ENCODE measurements around the gene CIBAR2.

Gene CIBAR2

GRCh38 chr16:85079785-85080570 is 32.3 kb downstream of the CIBAR2 start:
- DNase-seq = no peak

DNA sequence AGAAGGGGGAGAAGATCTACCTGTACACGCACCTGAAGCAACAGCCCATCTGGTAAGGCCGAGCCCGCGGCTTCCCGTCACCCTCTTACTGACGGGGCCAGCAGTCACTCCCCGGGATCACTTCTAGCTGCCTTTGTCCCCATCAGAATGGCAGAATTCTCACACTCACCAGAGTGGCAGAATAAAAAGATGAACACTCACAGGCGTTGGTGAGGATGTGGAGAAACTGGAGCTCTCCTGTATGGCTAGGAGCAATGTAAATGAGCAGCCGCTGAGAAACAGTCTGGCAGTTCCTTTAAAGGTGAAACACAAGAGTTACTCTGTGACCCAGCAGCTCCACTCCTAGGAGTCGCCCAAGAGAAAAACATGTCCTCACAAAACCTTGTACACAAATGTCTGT is 33.3 kb downstream of the CIBAR2 start:
- DNase-seq = no peak

GRCh38 chr16:85078226-85078625 is 34.0 kb downstream of the CIBAR2 start:
- no peak for DNase-seq

DNA sequence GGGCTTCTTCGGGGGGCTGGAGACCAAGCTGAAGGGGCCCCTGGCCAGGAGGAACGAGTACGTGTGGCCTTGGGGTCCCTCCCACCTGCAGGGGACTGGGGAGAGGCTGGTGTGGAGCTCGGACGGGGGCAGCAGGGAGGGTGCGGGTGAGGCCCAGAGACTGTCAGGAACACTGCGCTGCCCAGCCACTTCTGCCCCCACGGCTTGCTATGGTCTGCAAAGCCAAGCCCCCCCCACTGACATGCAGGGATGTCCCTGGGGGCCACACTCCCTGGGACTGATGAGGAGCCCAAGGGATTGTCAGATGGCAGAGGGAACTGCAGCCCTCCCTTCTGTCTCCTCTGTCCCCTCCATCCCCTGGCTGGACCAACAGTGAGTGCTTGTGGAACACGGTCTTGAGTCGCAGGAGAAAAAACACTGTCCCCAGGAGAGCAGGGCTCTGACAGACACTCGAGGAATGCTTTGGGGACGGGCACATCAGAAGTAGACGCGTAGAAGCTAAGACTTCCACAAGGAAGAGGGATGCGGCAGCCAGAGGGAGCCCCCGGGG is 34.6 kb downstream of the CIBAR2 start:
- no peak for DNase-seq

DNA sequence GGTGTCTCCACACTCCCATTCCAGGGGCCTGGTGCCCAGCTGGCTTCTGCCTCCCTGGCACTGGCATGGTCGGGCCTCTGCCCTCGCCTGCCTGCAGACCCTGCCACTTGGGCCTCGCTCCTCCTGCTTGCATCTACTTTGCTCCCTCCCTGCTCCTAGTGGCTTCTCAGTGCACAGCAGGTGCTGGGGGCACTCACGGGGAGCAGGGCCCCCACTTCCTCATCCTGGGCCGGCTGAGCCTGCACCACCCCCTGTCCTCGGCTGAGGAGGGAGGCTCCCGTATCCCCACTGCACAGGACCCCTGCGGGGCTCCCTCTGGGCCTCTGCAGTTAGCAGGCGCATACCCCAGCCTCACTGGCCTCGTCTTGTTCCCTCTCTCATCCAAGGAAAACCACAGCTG is 35.2 kb downstream of the CIBAR2 start:
- DNase-seq = no peak

GRCh38 chr16:85075236-85075924 is 36.9 kb downstream of the CIBAR2 start:
- DNase-seq = no peak

GRCh38 chr16:85074225-85074914 is 37.9 kb downstream of the CIBAR2 start:
- DNase-seq = no peak

- no peak for DNase-seq
Measured at GRCh38 chr16:85072947-85073346, 39.3 kb downstream of the CIBAR2 start.

- no peak for DNase-seq
Measured at GRCh38 chr16:85072076-85072860, 40.0 kb downstream of the CIBAR2 start.

GRCh38 chr16:85069171-85069570 is 43.1 kb downstream of the CIBAR2 start:
- no peak for DNase-seq

- no peak for DNase-seq
Measured at GRCh38 chr16:85068746-85069145, 43.5 kb downstream of the CIBAR2 start.

DNA sequence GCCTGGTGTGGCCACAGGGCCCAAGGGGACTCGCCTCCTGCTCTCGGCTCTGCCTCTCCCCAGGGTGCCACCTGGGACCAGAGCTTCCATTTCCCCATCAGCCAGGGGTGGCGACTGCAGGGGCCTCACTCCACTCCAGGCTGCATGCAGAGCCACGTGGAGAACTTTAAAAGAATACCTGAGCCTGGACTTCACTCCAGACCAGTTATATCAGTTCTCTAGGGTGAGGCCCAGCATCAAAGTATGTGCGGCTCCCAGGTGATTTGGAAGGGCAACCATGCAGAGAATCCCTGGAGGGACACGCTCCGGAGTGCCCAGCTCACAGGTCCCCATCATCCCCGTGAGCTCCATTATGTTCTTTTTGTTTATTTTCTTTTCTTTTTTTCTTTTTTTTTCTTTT is 44.8 kb downstream of the CIBAR2 start:
- no peak for DNase-seq

DNA sequence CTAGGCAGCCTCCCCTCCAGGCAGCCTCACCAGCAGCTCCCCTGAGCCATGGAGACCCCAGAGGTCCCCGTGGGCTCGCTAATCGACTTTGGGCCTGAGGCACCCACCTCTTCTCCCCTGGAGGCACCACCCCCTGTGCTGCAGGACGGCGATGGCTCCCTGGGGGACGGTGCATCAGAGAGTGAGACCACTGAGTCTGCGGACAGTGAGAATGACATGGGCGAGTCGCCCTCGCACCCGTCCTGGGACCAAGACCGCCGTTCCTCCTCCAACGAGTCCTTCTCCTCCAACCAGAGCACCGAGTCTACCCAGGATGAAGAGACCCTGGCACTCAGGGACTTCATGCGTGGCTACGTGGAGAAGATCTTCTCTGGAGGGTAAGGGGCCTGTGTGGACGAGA is 45.2 kb downstream of the CIBAR2 start:
- no peak for DNase-seq

DNA sequence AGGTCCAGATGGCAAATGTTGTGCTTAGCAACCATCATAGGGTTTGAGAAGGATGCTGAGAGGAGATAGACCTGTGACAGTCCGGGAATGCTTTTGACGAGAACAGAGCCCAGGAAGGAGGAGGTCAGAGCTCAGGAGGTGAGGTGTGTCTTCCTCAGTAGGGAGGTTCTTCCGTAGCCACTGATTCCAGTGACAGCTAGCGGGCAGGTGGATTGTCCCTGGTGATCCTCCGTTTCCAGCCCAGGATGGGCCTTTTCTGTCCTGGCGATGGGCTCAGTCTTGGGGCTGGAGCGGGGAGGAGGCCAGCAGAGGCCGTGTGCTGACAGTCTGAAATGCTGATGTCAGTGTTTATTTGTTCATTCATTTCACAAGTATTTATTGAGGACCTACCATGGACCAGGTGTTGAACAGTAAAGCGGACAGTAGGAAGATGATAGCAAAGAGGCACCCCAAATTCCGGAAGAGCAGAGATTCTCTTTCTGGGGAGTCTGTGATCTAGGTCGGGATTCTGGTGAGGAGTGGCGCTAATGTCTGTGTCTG is 45.9 kb downstream of the CIBAR2 start:
- DNase-seq = no peak

DNA sequence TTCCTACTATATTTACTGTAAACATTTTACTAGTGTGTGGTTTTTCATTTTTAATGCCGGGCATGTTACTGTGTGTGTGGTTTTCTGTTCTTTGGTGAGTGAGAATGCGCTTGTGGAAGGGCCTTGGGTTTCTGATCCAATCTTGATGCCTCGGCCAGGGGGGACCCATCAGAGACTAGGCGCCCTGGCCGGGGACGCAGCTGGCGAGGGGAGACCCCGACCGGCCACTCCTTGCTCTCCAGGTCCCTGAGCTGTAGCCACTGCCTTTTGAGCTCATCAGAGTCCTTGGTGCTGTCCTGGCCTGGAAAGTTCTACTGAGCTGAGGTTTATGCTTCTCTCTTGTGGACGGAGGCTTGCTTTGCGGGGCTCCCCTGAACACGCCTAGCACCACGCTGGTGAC is 47.2 kb downstream of the CIBAR2 start:
- DNase-seq = no peak

DNA sequence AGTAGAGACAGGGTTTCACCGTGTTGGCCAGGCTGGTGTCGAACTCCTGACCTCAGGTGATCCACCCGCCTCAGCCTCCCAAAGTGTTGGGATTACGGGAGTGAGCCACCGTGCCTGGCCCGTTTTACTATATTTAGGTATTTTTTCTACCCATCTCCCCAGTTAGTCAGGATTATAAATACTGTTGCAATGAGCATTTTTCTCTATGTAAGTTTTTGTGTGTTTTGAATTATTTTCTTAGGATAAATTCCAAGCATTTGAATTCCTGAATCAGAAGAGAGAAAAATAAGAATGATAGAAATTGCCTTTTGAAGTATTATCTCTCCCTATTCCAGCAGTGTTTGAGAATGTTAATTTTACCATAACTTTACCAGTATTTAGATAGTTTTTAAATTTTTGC is 48.1 kb downstream of the CIBAR2 start:
- no peak for DNase-seq

DNA sequence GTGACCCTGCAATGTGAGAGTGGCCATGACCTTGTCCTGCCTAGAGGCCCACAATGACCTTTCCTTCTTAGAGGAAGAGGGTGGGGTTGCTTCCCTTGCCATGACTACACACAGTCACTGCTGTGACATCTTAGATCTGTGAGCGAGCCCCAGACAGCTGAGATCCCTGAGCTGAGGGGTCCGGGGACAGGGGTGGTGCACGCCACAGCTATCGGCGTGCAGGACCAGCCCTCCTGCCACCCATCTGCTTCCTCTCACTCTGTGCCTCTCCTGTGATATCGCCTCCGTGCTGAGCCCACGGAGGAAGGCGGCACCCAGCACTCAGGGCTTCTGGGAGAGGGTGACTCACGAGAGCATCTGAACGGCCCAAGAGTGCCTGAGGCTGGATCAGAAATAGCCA is 49.4 kb downstream of the CIBAR2 start:
- no peak for DNase-seq

GRCh38 chr16:85062323-85062722 is 49.9 kb downstream of the CIBAR2 start:
- DNase-seq = no peak

- no peak for DNase-seq
Measured at GRCh38 chr16:85061566-85061965, 50.7 kb downstream of the CIBAR2 start.

GRCh38 chr16:85058909-85059308 is 53.4 kb downstream of the CIBAR2 start:
- no peak for DNase-seq

- DNase-seq = no peak
Measured at GRCh38 chr16:85057948-85058347, 54.3 kb downstream of the CIBAR2 start.

GRCh38 chr16:85057212-85057889 is 54.9 kb downstream of the CIBAR2 start:
- DNase-seq = peak; percentile 65

Data from islet precursor cell (in vitro differentiated cells).